Activated CD4-positive, alpha-beta T cell treated with anti-CD3 and anti-CD28 coated beads, Interleukin-2, amount 10 ng/mL, durations not matched to agents 7 days and 5 days (primary cell): Measurements from ENCODE around the gene PCDHA1. TPM values are rescaled to one million over a fixed set of nuclear protein-coding genes. Genes with fewer than 3 reads are reported as not detected.
A peak's percentile ranks its signal among the peaks of the same experiment; 100 is the strongest.

Experiments used
- CTCF ChIA-PET: fragments of 350-600 bp; sonication (Branson Sonifier 250); formaldehyde crosslinking; loops from one replicate; lab custom pipeline; 2021; ENCODE audit warnings: antibody characterized with exemption; lab: Charles Lee
- POLR2A ChIA-PET: fragments of 350-600 bp; sonication (Branson Sonifier 250); formaldehyde crosslinking; loops from one replicate; lab custom pipeline; 2021; ENCODE audit warnings: antibody characterized with exemption; lab: Charles Lee
- DNase-seq: peaks from one replicate; pipeline ENCODE4 v3.0.0-alpha.2; 2020
- H3K27ac Mint-ChIP-seq: one replicate; pipeline ENCODE4 v1.8.0; 2021; ENCODE audit warnings: mild to moderate bottlenecking, moderate library complexity, mixed read lengths
- H3K27me3 Mint-ChIP-seq: one replicate; pipeline ENCODE4 v1.8.0; 2021; ENCODE audit warnings: mixed read lengths
- H3K36me3 Mint-ChIP-seq: one replicate; pipeline ENCODE4 v1.8.0; 2021; ENCODE audit warnings: low read depth, mixed read lengths
- H3K4me1 Mint-ChIP-seq: one replicate; pipeline ENCODE4 v1.8.0; 2021; ENCODE audit warnings: mixed read lengths
- H3K4me3 Mint-ChIP-seq: one replicate; pipeline ENCODE4 v1.8.0; 2021; ENCODE audit warnings: mild to moderate bottlenecking, moderate library complexity, mixed read lengths
- H3K9me3 Mint-ChIP-seq: one replicate; pipeline ENCODE4 v1.8.0; 2021; ENCODE audit warnings: mixed read lengths
- total RNA-seq, 2 experiments: library from RNA; stranded (reverse); gene quantifications; one replicate each; pipeline ENCODE4 v1.2.3, GENCODE V29; 2021

The PCDHA1 gene
- total RNA-seq, 2 experiments from 2014 or later = not detected

DNA sequence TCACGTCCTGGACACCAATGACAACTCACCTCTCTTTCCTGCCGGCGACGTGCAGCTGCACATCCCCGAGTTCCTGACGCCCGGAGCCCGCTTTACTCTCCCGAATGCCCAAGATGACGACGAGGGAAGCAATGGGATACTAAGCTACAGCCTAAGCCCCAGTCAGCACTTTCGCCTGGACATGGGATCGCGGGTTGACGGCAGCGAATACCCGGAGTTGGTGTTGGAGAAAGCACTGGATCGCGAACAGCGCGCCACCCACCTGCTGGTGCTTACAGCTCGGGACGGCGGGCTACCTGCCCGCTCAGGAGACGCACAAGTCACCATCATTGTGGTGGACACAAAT is 141.3 kb downstream of the PCDHA1 start:
- Mint-ChIP-seq H3K4me1 (peaks cover 1% of the 10 kb centered on the region), H3K27me3 (peaks cover 34% of the 10 kb centered on the region), H3K36me3 (peaks cover 4% of the 10 kb centered on the region), H3K9me3 (peaks cover 3% of the 10 kb centered on the region), H3K27ac (peak overlapping the region; percentile 13), H3K4me3 (peak overlapping the region; percentile 34)
- DNase-seq = no peak
- POLR2A ChIA-PET = no interaction called here
- CTCF ChIA-PET = no interaction called here

- CTCF ChIA-PET = no interaction called here
- POLR2A ChIA-PET = no interaction called here
- no peak overlapping the region for H3K27ac Mint-ChIP-seq
- H3K27me3 Mint-ChIP-seq = peaks cover 2% of the 10 kb centered on the region
- no peaks in the 10 kb centered on the region for H3K4me1 Mint-ChIP-seq
- DNase-seq = no peak
- no peak overlapping the region for H3K4me3 Mint-ChIP-seq
- H3K36me3 Mint-ChIP-seq = no peaks in the 10 kb centered on the region
- H3K9me3 Mint-ChIP-seq = no peaks in the 10 kb centered on the region
These were observed 149.1 kb downstream of the PCDHA1 start for GRCh38 chr5:140934964-140935606.

GRCh38 chr5:140946578-140946977 is 160.6 kb downstream of the PCDHA1 start:
- Mint-ChIP-seq H3K36me3 (no peaks in the 10 kb centered on the region), H3K9me3 (peaks cover 11% of the 10 kb centered on the region), H3K4me3 (no peak overlapping the region), H3K4me1 (no peaks in the 10 kb centered on the region), H3K27me3 (peaks cover 3% of the 10 kb centered on the region), H3K27ac (no peak overlapping the region)
- ChIA-PET CTCF (no interaction called here), POLR2A (no interaction called here)
- DNase-seq = no peak

DNA sequence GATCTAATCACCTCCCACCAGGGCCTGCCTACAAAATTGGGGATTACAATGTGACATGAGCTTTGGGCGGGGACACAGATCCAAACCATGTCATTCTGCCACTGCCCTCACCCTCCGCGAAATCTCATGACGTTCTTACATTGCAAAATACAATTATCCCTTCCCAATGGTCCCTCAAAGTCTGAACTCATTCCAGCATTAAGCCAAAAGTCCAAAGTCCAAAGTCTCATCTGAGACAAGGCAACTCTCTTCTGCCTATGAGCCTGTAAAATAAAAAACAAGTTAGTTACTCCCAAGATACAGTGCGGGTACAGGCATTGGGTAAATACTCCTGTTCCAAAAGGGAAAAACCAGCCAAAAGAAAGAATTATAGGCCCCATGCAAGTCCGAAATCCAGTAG is 165.7 kb downstream of the PCDHA1 start:
- CTCF ChIA-PET = no interaction called here
- H3K9me3 Mint-ChIP-seq = no peaks in the 10 kb centered on the region

GRCh38 chr5:140953234-140953633 is 167.3 kb downstream of the PCDHA1 start:
- ChIA-PET POLR2A (no interaction called here), CTCF (interaction anchor here (1.1 kb wide), 1 partner anchor 10 kb away, joined by 5 read pairs; no protein-coding TSS in a partner anchor)
- Mint-ChIP-seq H3K36me3 (no peaks in the 10 kb centered on the region), H3K27me3 (peaks cover 3% of the 10 kb centered on the region), H3K9me3 (no peaks in the 10 kb centered on the region), H3K4me3 (no peak overlapping the region), H3K27ac (no peak overlapping the region), H3K4me1 (no peaks in the 10 kb centered on the region)
- DNase-seq = no peak

More for the DNA sequence above, 165.7 kb downstream of the PCDHA1 start:
- no peak overlapping the region for H3K27ac Mint-ChIP-seq
- DNase-seq = no peak
- no peaks in the 10 kb centered on the region for H3K36me3 Mint-ChIP-seq
- no peak overlapping the region for H3K4me3 Mint-ChIP-seq
- H3K27me3 Mint-ChIP-seq = peaks cover 3% of the 10 kb centered on the region
- no peaks in the 10 kb centered on the region for H3K4me1 Mint-ChIP-seq
- POLR2A ChIA-PET = no interaction called here

- ChIA-PET POLR2A (no interaction called here), CTCF (interaction anchor here (1.9 kb wide), 1 partner anchor 9 kb away, joined by 5 read pairs; no protein-coding TSS in a partner anchor)
- Mint-ChIP-seq H3K9me3 (no peaks in the 10 kb centered on the region), H3K27ac (no peak overlapping the region), H3K27me3 (peaks cover 26% of the 10 kb centered on the region), H3K4me3 (no peak overlapping the region), H3K36me3 (no peaks in the 10 kb centered on the region), H3K4me1 (no peaks in the 10 kb centered on the region)
- no peak for DNase-seq
These were observed 176.2 kb downstream of the PCDHA1 start for GRCh38 chr5:140962190-140962589.

GRCh38 chr5:140964356-140964755 is 178.4 kb downstream of the PCDHA1 start:
- no peaks in the 10 kb centered on the region for H3K9me3 Mint-ChIP-seq
- H3K4me1 Mint-ChIP-seq = no peaks in the 10 kb centered on the region
- no peak overlapping the region for H3K4me3 Mint-ChIP-seq
- no peaks in the 10 kb centered on the region for H3K36me3 Mint-ChIP-seq
- ChIA-PET POLR2A (no interaction called here), CTCF (interaction anchor here (1.9 kb wide), 1 partner anchor 11 kb away, joined by 5 read pairs; no protein-coding TSS in a partner anchor)
- peaks cover 35% of the 10 kb centered on the region for H3K27me3 Mint-ChIP-seq
- DNase-seq = no peak
- H3K27ac Mint-ChIP-seq = no peak overlapping the region

DNA sequence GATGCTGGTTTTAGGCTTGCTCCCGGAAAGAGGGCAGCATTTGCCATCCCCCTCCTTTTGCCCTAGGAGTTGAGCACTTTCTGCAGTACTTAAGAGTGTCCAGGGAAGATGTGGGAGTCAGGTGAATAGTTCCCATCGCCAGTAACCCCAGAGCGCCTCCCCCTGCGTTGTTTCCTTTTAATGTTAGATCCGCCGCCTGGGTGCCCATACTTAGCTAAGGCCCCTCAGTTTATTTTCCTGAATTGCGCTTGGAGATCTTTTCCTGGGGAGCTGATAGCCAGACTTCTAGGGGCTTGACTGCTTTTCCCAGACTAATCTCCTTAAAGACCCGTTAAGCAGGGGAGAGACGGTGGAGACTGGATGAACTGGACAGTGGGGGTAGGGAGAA is 180.0 kb downstream of the PCDHA1 start:
- H3K27ac Mint-ChIP-seq = peak overlapping the region; percentile 31
- H3K36me3 Mint-ChIP-seq = no peaks in the 10 kb centered on the region
- ChIA-PET CTCF (interaction anchor here (1.4 kb wide), 1 partner anchor 11 kb away, joined by 3 read pairs; no protein-coding TSS in a partner anchor), POLR2A (no interaction called here)
- H3K9me3 Mint-ChIP-seq = no peaks in the 10 kb centered on the region
- peaks cover 37% of the 10 kb centered on the region for H3K27me3 Mint-ChIP-seq
- H3K4me3 Mint-ChIP-seq = no peak overlapping the region
- H3K4me1 Mint-ChIP-seq = no peaks in the 10 kb centered on the region
- DNase-seq = no peak

GRCh38 chr5:140966293-140967225 is 180.6 kb downstream of the PCDHA1 start, which contains the start of gene PCDHAC2:
Gene PCDHAC2, plus strand, starts transcription at chr5:140966476. Its CDS starts 291 bp downstream, at chr5:140966767.
- Mint-ChIP-seq H3K27me3 (peaks cover 37% of the 10 kb centered on the region), H3K4me1 (no peaks in the 10 kb centered on the region)

GRCh38 chr5:140967226-140967893 is 181.4 kb downstream of the PCDHA1 start:
- CTCF ChIA-PET = no interaction called here
- POLR2A ChIA-PET = no interaction called here
- Mint-ChIP-seq H3K27me3 (peaks cover 37% of the 10 kb centered on the region), H3K4me3 (no peak overlapping the region), H3K4me1 (no peaks in the 10 kb centered on the region), H3K9me3 (no peaks in the 10 kb centered on the region), H3K36me3 (no peaks in the 10 kb centered on the region), H3K27ac (no peak overlapping the region)
- no peak for DNase-seq

More at GRCh38 chr5:140966293-140967225, 180.6 kb downstream of the PCDHA1 start, which contains the start of gene PCDHAC2:
- ChIA-PET POLR2A (no interaction called here), CTCF (interaction anchor here (1.4 kb wide), 1 partner anchor 12 kb away, joined by 3 read pairs; no protein-coding TSS in a partner anchor)
- H3K27ac Mint-ChIP-seq = peak within 1 kb of the TSS; percentile 31
- H3K36me3 Mint-ChIP-seq = no peaks in the 10 kb centered on the region
- H3K9me3 Mint-ChIP-seq = no peaks in the 10 kb centered on the region
- H3K4me3 Mint-ChIP-seq = no peak within 1 kb of the TSS
- no peak for DNase-seq

GRCh38 chr5:140969880-140970279 is 183.9 kb downstream of the PCDHA1 start:
- Mint-ChIP-seq H3K4me1 (no peaks in the 10 kb centered on the region), H3K27me3 (peaks cover 27% of the 10 kb centered on the region), H3K9me3 (no peaks in the 10 kb centered on the region), H3K4me3 (no peak overlapping the region), H3K36me3 (no peaks in the 10 kb centered on the region), H3K27ac (no peak overlapping the region)
- CTCF ChIA-PET = no interaction called here
- DNase-seq = no peak
- POLR2A ChIA-PET = no interaction called here

DNA sequence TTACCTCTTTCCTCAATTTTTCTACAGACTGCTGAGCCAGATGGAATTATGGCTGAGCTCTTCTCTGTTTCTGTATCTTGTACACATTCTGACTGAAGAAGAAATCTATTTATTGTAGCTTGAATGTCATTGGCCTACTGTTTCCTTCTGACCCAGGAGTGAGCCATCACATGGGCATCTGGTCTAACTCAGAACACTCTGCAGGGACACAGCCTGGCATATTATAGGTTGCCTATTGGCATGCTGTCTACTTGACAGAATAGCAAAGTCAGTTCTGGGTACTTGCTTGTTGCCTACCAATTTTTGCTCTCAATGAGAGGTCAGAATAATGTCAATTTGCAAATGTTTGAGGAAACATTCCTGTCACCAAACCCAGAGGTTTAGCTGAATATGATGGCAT is 187.6 kb downstream of the PCDHA1 start:
- no peak overlapping the region for H3K4me3 Mint-ChIP-seq
- ChIA-PET POLR2A (no interaction called here), CTCF (no interaction called here)
- no peak for DNase-seq
- H3K9me3 Mint-ChIP-seq = no peaks in the 10 kb centered on the region
- H3K4me1 Mint-ChIP-seq = no peaks in the 10 kb centered on the region
- no peak overlapping the region for H3K27ac Mint-ChIP-seq
- no peaks in the 10 kb centered on the region for H3K36me3 Mint-ChIP-seq
- peaks cover 3% of the 10 kb centered on the region for H3K27me3 Mint-ChIP-seq
